Endodermal cell (in vitro differentiated cells): Measurements from ENCODE around the gene GEMIN8. TPM values are rescaled to one million over a fixed set of nuclear protein-coding genes. Genes with fewer than 3 reads are reported as not detected.

Source experiments
- DNase-seq: peaks from one replicate; pipeline ENCODE4 v3.0.0-alpha.2; 2017
- H3K27ac ChIP-seq: 2 replicates; pipeline ENCODE4 v1.5.1; 2013; ENCODE audit warnings: mild to moderate bottlenecking, low read depth, low read length, moderate library complexity
- H3K27me3 ChIP-seq: 2 replicates; pipeline ENCODE4 v1.6.1; 2013; ENCODE audit warnings: mild to moderate bottlenecking, low read length, moderate library complexity; ENCODE audit not compliant: insufficient read depth, control insufficient read depth, poor library complexity, severe bottlenecking
- H3K36me3 ChIP-seq: 2 replicates; pipeline ENCODE4 v1.7.0; 2013; ENCODE audit warnings: mild to moderate bottlenecking, low read length, moderate library complexity; ENCODE audit not compliant: control insufficient read depth, insufficient read depth
- H3K4me1 ChIP-seq: one replicate; pipeline ENCODE4 v1.7.0; 2013; ENCODE audit warnings: low read length; ENCODE audit not compliant: control insufficient read depth, insufficient read depth
- H3K4me3 ChIP-seq: 2 replicates; pipeline ENCODE4 v1.5.1; 2013; ENCODE audit warnings: mild to moderate bottlenecking, low read length, moderate library complexity
- H3K9ac ChIP-seq: 2 replicates; pipeline ENCODE4 v1.6.1; 2013; ENCODE audit warnings: mild to moderate bottlenecking, low read length, moderate library complexity; ENCODE audit not compliant: poor library complexity, severe bottlenecking; ENCODE audit errors: extremely low read depth
- H3K9me3 ChIP-seq: 2 replicates; pipeline ENCODE4 v1.6.1; 2013; ENCODE audit warnings: mild to moderate bottlenecking, low read length, moderate library complexity; ENCODE audit not compliant: control insufficient read depth
- H3K27ac Mint-ChIP-seq: 2 replicates; pipeline ENCODE4 v1.8.0; 2020; ENCODE audit warnings: mixed read lengths
- H3K27me3 Mint-ChIP-seq: 2 replicates; pipeline ENCODE4 v1.8.0; 2021; ENCODE audit warnings: mild to moderate bottlenecking, mixed read lengths; ENCODE audit not compliant: insufficient read depth
- H3K36me3 Mint-ChIP-seq: 2 replicates; pipeline ENCODE4 v1.8.0; 2020; ENCODE audit warnings: low read depth, mixed read lengths
- H3K4me1 Mint-ChIP-seq: 2 replicates; pipeline ENCODE4 v1.8.0; 2020; ENCODE audit warnings: mixed read lengths
- H3K4me3 Mint-ChIP-seq: 2 replicates; pipeline ENCODE4 v1.8.0; 2020; ENCODE audit warnings: mild to moderate bottlenecking, moderate library complexity, mixed read lengths
- H3K9me3 Mint-ChIP-seq: 2 replicates; pipeline ENCODE4 v1.8.0; 2020; ENCODE audit warnings: mild to moderate bottlenecking, mixed read lengths
- CTCF ChIP-seq: fragments of 200-600 bp; sonication (generic); conservative IDR thresholded peaks from 2 replicates; pipeline ENCODE4 v1.5.0; 2021; ENCODE audit warnings: antibody characterized with exemption, mild to moderate bottlenecking
- WGBS, 2 experiments: methylation state at CpG; one replicate each; pipeline versions ENCODE4 v1.1.5 to v1.1.7; 2013; ENCODE audit warnings: missing lambda C conversion rate in 2 of 2, mixed read lengths in 1 of 2; ENCODE audit not compliant: insufficient coverage in 1 of 2, insufficient read length in 1 of 2; 5-methylcytosine and 5-hydroxymethylcytosine counted together
- total RNA-seq, 2 donors: library from RNA; stranded (reverse); fragmentation: NEBNext Ultra II Directional in 1 of 2; extraction: Animal tissue kit (Norgen Biotek cat#: 25700) in 1 of 2; gene quantifications; 2 replicates in 1 of 2; 3 replicates in 1 of 2; pipeline ENCODE4 v1.2.1, GENCODE V29; 2021

The GEMIN8 gene
- total RNA-seq, 2 donors from 2014 or later: 18.2 to 23.6 TPM

DNA sequence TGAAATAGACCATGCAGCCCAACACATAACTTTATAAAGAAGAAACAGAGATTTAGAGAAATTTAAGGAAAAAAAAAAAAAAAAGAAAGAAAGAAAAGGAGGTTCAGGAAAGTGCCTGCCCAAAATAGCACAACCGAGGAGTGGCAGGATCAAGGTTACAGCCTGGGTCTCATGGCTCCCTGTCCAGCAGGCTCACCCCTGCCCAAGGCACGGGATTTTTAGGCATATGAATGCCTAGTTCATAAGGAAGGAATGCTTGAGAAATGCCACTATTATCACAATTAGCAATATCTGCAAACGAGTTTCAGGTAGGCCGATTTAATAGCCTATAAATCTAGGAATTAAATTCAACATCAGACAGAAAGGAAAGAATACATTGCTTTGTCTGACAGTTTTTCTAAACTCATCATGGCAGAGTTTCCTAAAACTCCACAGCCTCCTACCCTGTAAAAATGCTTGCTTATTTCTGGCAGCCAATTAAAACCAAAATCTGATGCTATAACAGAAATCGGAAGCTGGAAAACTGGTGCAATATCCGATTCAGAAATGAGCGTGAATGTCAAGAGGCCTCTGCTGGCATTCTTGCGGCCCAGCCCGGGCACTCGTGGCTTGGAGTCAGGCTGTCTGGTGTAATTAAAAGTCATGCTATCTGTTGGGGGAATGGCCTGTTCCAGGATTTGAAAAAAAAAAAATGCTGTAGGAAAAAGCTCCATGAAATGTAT, 63.5 kb downstream of the GEMIN8 start:
- WGBS, 2 experiments: 86 to 100% methylated on average over 2 to 10 of the region's 10 CpGs
- no peak for TF ChIP-seq CTCF
- H3K36me3 ChIP-seq: no peaks in the 10 kb centered on the region
- Mint-ChIP-seq H3K4me1 (no peaks in the 10 kb centered on the region), H3K27ac (no peak overlapping the region), H3K27me3 (no peaks in the 10 kb centered on the region), H3K9me3 (peaks cover 41% of the 10 kb centered on the region), H3K4me3 (no peak overlapping the region), H3K36me3 (no peaks in the 10 kb centered on the region)
- H3K9me3 ChIP-seq: no peaks in the 10 kb centered on the region
- H3K9ac ChIP-seq: no peak overlapping the region
- no peak for DNase-seq
- H3K27ac ChIP-seq: no peak overlapping the region
- no peak overlapping the region for H3K4me3 ChIP-seq
- H3K4me1 ChIP-seq: no peaks in the 10 kb centered on the region
- H3K27me3 ChIP-seq: no peaks in the 10 kb centered on the region

- Histone ChIP-seq H3K4me3 (no peak overlapping the region), H3K36me3 (no peaks in the 10 kb centered on the region), H3K27ac (no peak overlapping the region), H3K9ac (no peak overlapping the region), H3K9me3 (no peaks in the 10 kb centered on the region), H3K4me1 (no peaks in the 10 kb centered on the region), H3K27me3 (no peaks in the 10 kb centered on the region)
- no peaks in the 10 kb centered on the region for H3K27me3 Mint-ChIP-seq
- H3K36me3 Mint-ChIP-seq: no peaks in the 10 kb centered on the region
- no peak overlapping the region for H3K4me3 Mint-ChIP-seq
- H3K9me3 Mint-ChIP-seq: peaks cover 44% of the 10 kb centered on the region
- H3K4me1 Mint-ChIP-seq: no peaks in the 10 kb centered on the region
- WGBS, 2 experiments: 86% methylated on average over 6 of the region's 6 CpGs; no CpG with 5 or more reads in 1 of the 2 experiments
- no peak for TF ChIP-seq CTCF
- no peak for DNase-seq
- H3K27ac Mint-ChIP-seq: no peak overlapping the region
Measured at GRCh38 chrX:13965531-13965930, 64.2 kb downstream of the GEMIN8 start.

- TF ChIP-seq CTCF: no peak
- no peaks in the 10 kb centered on the region for H3K36me3 Mint-ChIP-seq
- DNase-seq: no peak
- no peak overlapping the region for H3K4me3 Mint-ChIP-seq
- H3K9me3 ChIP-seq: no peaks in the 10 kb centered on the region
- no peak overlapping the region for H3K4me3 ChIP-seq
- no peak overlapping the region for H3K9ac ChIP-seq
- H3K36me3 ChIP-seq: no peaks in the 10 kb centered on the region
- no peak overlapping the region for H3K27ac ChIP-seq
- no peaks in the 10 kb centered on the region for H3K4me1 Mint-ChIP-seq
- no peaks in the 10 kb centered on the region for H3K27me3 Mint-ChIP-seq
- H3K27ac Mint-ChIP-seq: no peak overlapping the region
- H3K9me3 Mint-ChIP-seq: peaks cover 55% of the 10 kb centered on the region
- no peaks in the 10 kb centered on the region for H3K27me3 ChIP-seq
- WGBS, 2 experiments: 93% methylated on average over 3 of the region's 4 CpGs; no CpG with 5 or more reads in 1 of the 2 experiments
- H3K4me1 ChIP-seq: no peaks in the 10 kb centered on the region
Measured at GRCh38 chrX:13956998-13957397, 72.7 kb downstream of the GEMIN8 start.

Other genes starting within 250 kb of the GEMIN8 start
- gene GPM6B, start 212.8 kb downstream of the GEMIN8 start, total RNA-seq: 10 to 100 TPM; 26.2 to 61.1 TPM